Mesenchymal stem cell (in vitro differentiated cells and primary cell): Measurements from ENCODE around the gene ARFGAP1.

Experiments used
- DNase-seq: peaks from one replicate; pipeline ENCODE4 v3.0.0-alpha.2; 2013
- H2AFZ ChIP-seq: one replicate; pipeline ENCODE4 v1.6.1; 2013; ENCODE audit warnings: low read depth, mild to moderate bottlenecking, control low read depth, inconsistent platforms, low read length, moderate library complexity
- H2AK5ac ChIP-seq: 2 replicates; pipeline ENCODE4 v1.6.1; 2013; ENCODE audit warnings: low read length, moderate library complexity, mild to moderate bottlenecking, inconsistent platforms; ENCODE audit not compliant: severe bottlenecking
- H2BK120ac ChIP-seq: one replicate; pipeline ENCODE4 v1.6.1; 2013; ENCODE audit warnings: low read depth, mild to moderate bottlenecking, inconsistent platforms, low read length, moderate library complexity
- H2BK12ac ChIP-seq, 2 experiments: one replicate each; pipeline ENCODE4 v1.6.1; 2013; ENCODE audit warnings: inconsistent platforms in 2 of 2, low read length in 2 of 2, mild to moderate bottlenecking in 2 of 2, moderate library complexity in 2 of 2, control low read depth in 1 of 2
- H2BK15ac ChIP-seq: one replicate; pipeline ENCODE4 v1.6.1; 2013; ENCODE audit warnings: mild to moderate bottlenecking, low read depth, inconsistent platforms; ENCODE audit not compliant: poor library complexity, severe bottlenecking
- H2BK5ac ChIP-seq: 2 replicates; pipeline ENCODE4 v1.6.1; 2013; ENCODE audit warnings: low read depth, mild to moderate bottlenecking, low read length, control low read depth, inconsistent platforms; ENCODE audit not compliant: poor library complexity, severe bottlenecking
- H3K14ac ChIP-seq, 2 experiments: one replicate each; pipeline ENCODE4 v1.6.1; 2013; ENCODE audit warnings: inconsistent platforms in 2 of 2, low read length in 2 of 2, control low read depth in 1 of 2, mild to moderate bottlenecking in 1 of 2, moderate library complexity in 1 of 2
- H3K18ac ChIP-seq, 2 experiments: one replicate each; pipeline ENCODE4 v1.6.1; 2013; ENCODE audit warnings: inconsistent platforms in 2 of 2, low read length in 2 of 2, control low read depth in 1 of 2, low read depth in 1 of 2, mild to moderate bottlenecking in 1 of 2
- H3K23ac ChIP-seq, 2 experiments: one replicate each; pipeline ENCODE4 v1.6.1; 2013; ENCODE audit warnings: inconsistent platforms in 2 of 2, low read length in 2 of 2, mild to moderate bottlenecking in 2 of 2, moderate library complexity in 2 of 2, control low read depth in 1 of 2
- H3K27ac ChIP-seq: 2 replicates; pipeline ENCODE4 v1.5.1; 2013; ENCODE audit warnings: mild to moderate bottlenecking, moderate library complexity, low read length, control low read depth, inconsistent platforms; ENCODE audit not compliant: poor library complexity, severe bottlenecking
- H3K27me3 ChIP-seq, 2 experiments: 2 replicates each; pipeline versions ENCODE4 v1.6.1 to v1.7.0; 2013; ENCODE audit warnings: low read length in 2 of 2, mild to moderate bottlenecking in 2 of 2, moderate library complexity in 2 of 2, control low read depth in 1 of 2, inconsistent platforms in 1 of 2; ENCODE audit not compliant: control insufficient read depth in 1 of 2, insufficient read depth in 1 of 2
- H3K36me3 ChIP-seq, 2 experiments: 2 replicates each; pipeline versions ENCODE4 v1.6.1 to v1.7.0; 2013; ENCODE audit warnings: low read length in 2 of 2, control low read depth in 1 of 2, inconsistent platforms in 1 of 2, low read depth in 1 of 2, mild to moderate bottlenecking in 1 of 2; ENCODE audit not compliant: insufficient read depth in 2 of 2, control insufficient read depth in 1 of 2
- H3K4ac ChIP-seq, 2 experiments: one replicate each; pipeline ENCODE4 v1.6.1; 2013; ENCODE audit warnings: inconsistent platforms in 2 of 2, low read length in 2 of 2, mild to moderate bottlenecking in 2 of 2, moderate library complexity in 2 of 2, control low read depth in 1 of 2, low read depth in 1 of 2
- H3K4me1 ChIP-seq: 2 replicates; pipeline ENCODE4 v1.6.1; 2013; ENCODE audit warnings: low read depth, low read length, control low read depth; ENCODE audit not compliant: control insufficient read depth, insufficient read depth
- H3K4me2 ChIP-seq: 2 replicates; pipeline ENCODE4 v1.6.1; 2013; ENCODE audit warnings: low read length, mild to moderate bottlenecking, inconsistent platforms; ENCODE audit not compliant: poor library complexity, severe bottlenecking
- H3K4me3 ChIP-seq, 2 experiments: 2 replicates each; pipeline versions ENCODE4 v1.5.1 to v1.7.0; 2013; ENCODE audit warnings: low read length in 2 of 2, mild to moderate bottlenecking in 2 of 2, control low read depth in 1 of 2, low read depth in 1 of 2; ENCODE audit not compliant: insufficient read depth in 1 of 2
- H3K79me1 ChIP-seq: replicated peaks from 2 replicates; pipeline ENCODE4 v1.6.1; 2013; ENCODE audit warnings: mild to moderate bottlenecking, control low read depth, low read length, inconsistent platforms; ENCODE audit not compliant: poor library complexity, severe bottlenecking
- H3K9ac ChIP-seq: 2 replicates; pipeline ENCODE4 v1.7.0; 2013; ENCODE audit warnings: mild to moderate bottlenecking, low read length, moderate library complexity
- H3K9me3 ChIP-seq: 2 replicates; pipeline ENCODE4 v1.7.0; 2013; ENCODE audit warnings: mild to moderate bottlenecking, low read length; ENCODE audit not compliant: control insufficient read depth
- H4K8ac ChIP-seq: one replicate; pipeline ENCODE4 v1.6.1; 2013; ENCODE audit warnings: inconsistent platforms, mild to moderate bottlenecking, low read length, moderate library complexity
- H4K91ac ChIP-seq: one replicate; pipeline ENCODE4 v1.6.1; 2013; ENCODE audit warnings: mild to moderate bottlenecking, low read length, inconsistent platforms
- WGBS: methylation state at CpG from one replicate; pipeline ENCODE4 v1.1.7; 2013; ENCODE audit warnings: mixed read lengths; 5-methylcytosine and 5-hydroxymethylcytosine counted together

The ARFGAP1 gene

DNA sequence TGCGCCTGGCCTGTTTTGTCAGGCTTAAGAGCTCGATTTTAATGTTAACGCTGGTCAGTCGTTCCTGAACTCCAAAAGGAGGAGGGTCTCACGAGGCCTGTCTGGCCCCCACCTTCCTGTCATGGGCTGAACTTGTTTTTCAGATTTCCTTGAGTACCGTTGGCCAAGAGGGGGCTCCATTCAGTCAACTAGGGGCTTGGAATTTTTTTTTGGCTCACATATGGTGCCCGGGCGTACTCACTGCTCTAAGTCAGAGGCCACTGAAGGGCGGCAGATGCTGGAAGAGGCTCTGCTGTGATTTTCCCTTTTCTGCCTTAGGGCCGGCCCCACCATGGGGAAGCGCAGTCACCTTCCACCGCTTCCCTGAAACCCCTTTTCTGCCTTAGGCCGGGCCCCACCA is 43.8 kb upstream of the ARFGAP1 start:
- Histone ChIP-seq H3K36me3 (no peaks in the 10 kb centered on the region), H2BK120ac (no peak overlapping the region), H3K18ac (no peak overlapping the region), H2BK15ac (peak overlapping the region; percentile 71), H2BK5ac (no peak overlapping the region), H3K4me3 (no peak overlapping the region), H3K9ac (no peak overlapping the region), H2AK5ac (peak overlapping the region; percentile 97), H2AFZ (no peak overlapping the region), H3K23ac (no peak overlapping the region), H3K14ac (no peak overlapping the region), H3K4me2 (no peak overlapping the region), H4K91ac (no peak overlapping the region), H4K8ac (no peak overlapping the region), H3K79me1 (no peaks in the 10 kb centered on the region), H3K9me3 (no peaks in the 10 kb centered on the region), H3K4ac (no peak overlapping the region), H3K27ac (no peak overlapping the region), H3K4me1 (peaks cover 57% of the 10 kb centered on the region), H2BK12ac (no peak overlapping the region), H3K27me3 (peaks cover 0 to 17% of the 10 kb centered on the region in 2 experiments)
- WGBS = 75% methylated on average over 13 of the region's 13 CpGs
- no peak for DNase-seq

DNA sequence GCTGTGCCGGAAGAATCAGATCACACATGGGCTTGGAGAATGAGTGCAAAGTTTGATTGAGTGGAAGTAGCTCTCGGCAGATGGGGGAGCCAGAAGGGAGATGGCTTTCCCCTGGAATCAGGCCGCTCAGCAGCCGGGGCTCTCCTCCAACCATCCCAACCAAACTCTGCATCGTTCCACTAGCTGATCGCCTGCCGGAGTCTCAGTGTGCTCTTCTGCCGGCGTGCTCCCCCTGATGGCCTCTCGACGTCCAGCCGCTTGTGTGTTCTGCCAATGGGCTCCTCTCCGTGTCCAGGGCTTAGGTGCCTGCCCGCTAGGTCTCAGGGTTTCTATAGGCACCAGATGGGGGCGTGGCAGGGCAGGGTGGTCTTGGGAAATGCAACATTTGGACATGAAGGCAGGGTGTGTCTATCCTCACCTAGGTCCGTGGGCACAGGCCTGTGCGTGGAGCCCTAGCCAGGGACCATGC is 41.8 kb upstream of the ARFGAP1 start:
- Histone ChIP-seq H3K4ac (peak overlapping the region; percentile 3 to 50), H2AFZ (peak overlapping the region; percentile 7), H2BK12ac (peak overlapping the region in 1 of 2 experiments; percentile 7), H4K8ac (peak overlapping the region; percentile 80), H2BK15ac (no peak overlapping the region), H2BK5ac (no peak overlapping the region), H2AK5ac (no peak overlapping the region), H2BK120ac (peak overlapping the region; percentile 4), H3K4me1 (peaks cover 63% of the 10 kb centered on the region), H3K9me3 (no peaks in the 10 kb centered on the region), H3K14ac (no peak overlapping the region), H3K79me1 (no peaks in the 10 kb centered on the region), H3K4me2 (no peak overlapping the region), H3K9ac (peak overlapping the region; percentile 43), H3K23ac (no peak overlapping the region), H3K27ac (peak overlapping the region; percentile 97), H3K36me3 (no peaks in the 10 kb centered on the region), H4K91ac (peak overlapping the region; percentile 71), H3K27me3 (peaks cover 0 to 22% of the 10 kb centered on the region in 2 experiments), H3K18ac (peak overlapping the region; percentile 4 to 70), H3K4me3 (no peak overlapping the region)
- DNase-seq = peak; percentile 82
- 28% methylated on average over 12 of the region's 17 CpGs for WGBS

DNA sequence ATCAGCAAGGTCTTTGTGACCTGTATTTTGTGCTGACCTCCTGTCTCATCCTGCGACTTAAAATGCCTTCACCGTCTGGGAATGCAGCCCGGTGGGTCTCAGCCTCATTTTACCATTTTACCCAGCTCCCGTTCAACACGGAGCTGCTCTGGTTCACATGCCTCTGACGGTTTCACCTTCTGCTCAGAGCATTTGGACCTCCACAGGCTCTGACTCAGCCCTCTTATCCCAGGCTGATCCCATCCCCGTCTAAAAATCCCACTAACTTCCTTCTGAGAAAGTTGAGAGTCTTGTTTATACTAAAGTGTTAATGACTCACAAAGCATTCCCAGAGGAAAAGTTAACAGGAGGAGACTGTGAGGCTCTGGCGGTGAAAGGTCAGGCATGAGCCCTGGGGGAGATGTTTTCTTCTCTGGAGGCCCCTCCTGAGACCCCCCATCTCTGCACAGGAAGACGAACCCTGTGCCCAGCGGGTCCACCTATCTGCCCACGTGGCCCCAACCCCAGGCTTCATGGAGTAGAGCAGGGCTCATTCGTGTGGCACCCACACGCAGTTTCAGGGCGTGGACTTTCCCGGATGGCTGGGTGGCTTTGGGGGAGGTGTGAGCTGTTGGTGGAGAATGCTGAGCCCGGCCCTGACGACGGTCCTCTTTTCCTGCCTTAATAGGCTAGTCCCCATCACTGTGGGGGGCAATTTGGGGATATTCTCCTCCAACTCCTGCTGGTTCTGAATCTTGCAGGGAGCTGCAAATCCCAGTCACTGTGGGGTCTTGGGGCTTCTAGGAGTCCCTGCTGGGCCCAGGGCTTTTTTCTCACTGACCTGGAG is 40.2 kb upstream of the ARFGAP1 start:
- H2BK5ac ChIP-seq = peak overlapping the region; percentile 95
- peaks cover 0 to 22% of the 10 kb centered on the region in 2 experiments for H3K27me3 ChIP-seq
- peak overlapping the region; percentile 12 for H2BK15ac ChIP-seq
- H3K79me1 ChIP-seq = no peaks in the 10 kb centered on the region
- H4K91ac ChIP-seq = peak overlapping the region; percentile 95
- no peaks in the 10 kb centered on the region for H3K36me3 ChIP-seq
- peak overlapping the region; percentile 93 for H2BK12ac ChIP-seq
- peak overlapping the region; percentile 16 to 22 for H3K4ac ChIP-seq
- 2% methylated on average over 11 of the region's 18 CpGs for WGBS
- H3K18ac ChIP-seq = peak overlapping the region; percentile 86
- no peak overlapping the region for H3K14ac ChIP-seq
- no peak overlapping the region for H2AFZ ChIP-seq
- H3K9me3 ChIP-seq = no peaks in the 10 kb centered on the region
- no peak overlapping the region for H3K4me2 ChIP-seq
- peak overlapping the region; percentile 19 for H3K9ac ChIP-seq
- peaks cover 60% of the 10 kb centered on the region for H3K4me1 ChIP-seq
- DNase-seq = peak; percentile 99
- H3K23ac ChIP-seq = no peak overlapping the region
- peak overlapping the region; percentile 94 for H2BK120ac ChIP-seq
- peak overlapping the region; percentile 97 for H3K27ac ChIP-seq
- peak overlapping the region in 1 of 2 experiments; percentile 31 for H3K4me3 ChIP-seq
- peak overlapping the region; percentile 28 for H2AK5ac ChIP-seq
- H4K8ac ChIP-seq = peak overlapping the region; percentile 94

DNA sequence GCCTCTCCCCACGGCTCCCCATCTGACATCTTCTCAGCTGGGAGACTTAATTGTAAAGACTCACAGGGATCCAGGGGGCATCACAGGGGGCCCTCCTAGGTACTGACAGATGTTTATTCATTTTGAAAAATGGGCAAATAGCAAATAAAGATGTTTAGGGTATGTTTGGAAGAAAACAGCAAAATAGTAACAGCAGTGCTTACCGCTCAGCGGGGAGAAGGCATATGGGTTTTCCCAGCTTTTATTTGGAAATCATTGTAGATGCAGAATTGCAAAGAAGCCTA is 39.6 kb upstream of the ARFGAP1 start:
- H3K27ac ChIP-seq = peak overlapping the region; percentile 97
- H3K36me3 ChIP-seq = no peaks in the 10 kb centered on the region
- peak overlapping the region; percentile 94 for H4K8ac ChIP-seq
- no peak overlapping the region for H3K23ac ChIP-seq
- peak overlapping the region; percentile 64 for H2BK120ac ChIP-seq
- H2AFZ ChIP-seq = no peak overlapping the region
- DNase-seq = peak; percentile 45
- peak overlapping the region; percentile 28 for H2AK5ac ChIP-seq
- no peaks in the 10 kb centered on the region for H3K79me1 ChIP-seq
- H3K27me3 ChIP-seq = peaks cover 0 to 22% of the 10 kb centered on the region in 2 experiments
- no peak overlapping the region for H3K4me3 ChIP-seq
- peak overlapping the region; percentile 61 to 76 for H3K18ac ChIP-seq
- no peak overlapping the region for H2BK15ac ChIP-seq
- peak overlapping the region; percentile 95 for H4K91ac ChIP-seq
- no peaks in the 10 kb centered on the region for H3K9me3 ChIP-seq
- no peak overlapping the region for H3K9ac ChIP-seq
- peak overlapping the region in 1 of 2 experiments; percentile 22 for H3K4ac ChIP-seq
- no peak overlapping the region for H3K4me2 ChIP-seq
- WGBS = 89% methylated on average over 2 of the region's 3 CpGs
- no peak overlapping the region for H3K14ac ChIP-seq
- H3K4me1 ChIP-seq = peaks cover 60% of the 10 kb centered on the region
- peak overlapping the region; percentile 89 to 93 for H2BK12ac ChIP-seq
- H2BK5ac ChIP-seq = peak overlapping the region; percentile 95
